ENCODE results near the gene SKIC2. TPM values are rescaled to one million over a fixed set of nuclear protein-coding genes. Genes with fewer than 3 reads are reported as not detected.

Gene SKIC2
- total RNA-seq, 1 donor from 2014 or later, result 35.4 TPM

GRCh38 chr6:31918069-31918720, 40.8 kb upstream of the SKIC2 start:
- no peak overlapping the region for H3K4me3 ChIP-seq
- no peak for DNase-seq (ENCODE audit: extremely low spot score in 2 of 2)
- H3K9me3 ChIP-seq, result no peaks in the 10 kb centered on the region
- no peaks in the 10 kb centered on the region for H3K4me1 ChIP-seq
- no peaks in the 10 kb centered on the region for H3K36me3 ChIP-seq
- intact Hi-C loops (cut with DNase I), result no loop called here
- no peaks in the 10 kb centered on the region for H3K27me3 ChIP-seq
- TF ChIP-seq POLR2A (IDR thresholded peaks at IDR 0.05), result no peak
- no peak for TF ChIP-seq CTCF (IDR thresholded peaks at IDR 0.05)
- TF ChIP-seq POLR2AphosphoS5 (IDR thresholded peaks at IDR 0.05; ENCODE audit: insufficient read depth in 1 of 2, low read depth in 1 of 2), result no peak
- no peak overlapping the region for H3K27ac ChIP-seq

GRCh38 chr6:31919624-31920303, 39.2 kb upstream of the SKIC2 start:
- no peak for TF ChIP-seq POLR2A (IDR thresholded peaks at IDR 0.05)
- no peak for TF ChIP-seq CTCF (IDR thresholded peaks at IDR 0.05)
- no peak for TF ChIP-seq POLR2AphosphoS5 (IDR thresholded peaks at IDR 0.05; ENCODE audit: insufficient read depth in 1 of 2, low read depth in 1 of 2)
- Histone ChIP-seq H3K36me3 (no peaks in the 10 kb centered on the region), H3K4me1 (no peaks in the 10 kb centered on the region), H3K4me3 (no peak overlapping the region), H3K9me3 (no peaks in the 10 kb centered on the region), H3K27me3 (no peaks in the 10 kb centered on the region), H3K27ac (no peak overlapping the region)
- no peak for DNase-seq (ENCODE audit: extremely low spot score in 2 of 2)
- intact Hi-C loops (cut with DNase I), result no loop called here

DNA sequence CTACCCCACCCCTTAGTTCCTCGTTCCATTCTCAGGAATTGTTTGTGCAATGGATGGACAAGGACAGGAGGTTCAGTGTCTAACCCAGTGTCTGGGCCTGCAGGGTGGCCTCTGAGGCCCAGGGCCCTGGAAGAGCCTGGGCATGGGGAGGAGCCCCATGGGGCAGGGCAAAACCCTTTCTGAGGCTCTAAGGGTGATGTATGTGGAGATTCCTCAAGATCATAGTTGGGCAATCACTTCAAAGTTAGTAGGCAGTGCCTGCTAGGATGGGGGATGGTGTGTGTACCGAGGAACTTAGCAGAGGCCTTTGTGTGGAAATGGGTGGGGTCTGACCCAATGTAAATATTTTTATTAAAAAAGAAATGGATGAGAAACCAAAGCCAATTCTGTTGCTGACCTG, 38.2 kb upstream of the SKIC2 start:
- H3K27ac ChIP-seq, result no peak overlapping the region
- H3K9me3 ChIP-seq, result no peaks in the 10 kb centered on the region
- intact Hi-C loops (cut with DNase I), result no loop called here
- DNase-seq (ENCODE audit: extremely low spot score in 2 of 2), result no peak
- H3K4me1 ChIP-seq, result no peaks in the 10 kb centered on the region
- no peaks in the 10 kb centered on the region for H3K36me3 ChIP-seq
- H3K4me3 ChIP-seq, result no peak overlapping the region
- H3K27me3 ChIP-seq, result no peaks in the 10 kb centered on the region
- TF ChIP-seq CTCF (IDR thresholded peaks at IDR 0.05), result no peak
- TF ChIP-seq POLR2A (IDR thresholded peaks at IDR 0.05), result no peak
- no peak for TF ChIP-seq POLR2AphosphoS5 (IDR thresholded peaks at IDR 0.05; ENCODE audit: insufficient read depth in 1 of 2, low read depth in 1 of 2)

- Histone ChIP-seq H3K27me3 (no peaks in the 10 kb centered on the region), H3K27ac (no peak overlapping the region), H3K4me1 (peaks cover under 1% of the 10 kb centered on the region), H3K9me3 (no peaks in the 10 kb centered on the region), H3K4me3 (no peak overlapping the region), H3K36me3 (no peaks in the 10 kb centered on the region)
- TF ChIP-seq CTCF (IDR thresholded peaks at IDR 0.05) (no peak), POLR2A (IDR thresholded peaks at IDR 0.05) (no peak), POLR2AphosphoS5 (IDR thresholded peaks at IDR 0.05; ENCODE audit: insufficient read depth in 1 of 2, low read depth in 1 of 2) (no peak)
- intact Hi-C loops (cut with DNase I), result no loop called here
- no peak for DNase-seq (ENCODE audit: extremely low spot score in 2 of 2)
Observed at GRCh38 chr6:31922942-31923341, 36.0 kb upstream of the SKIC2 start.

DNA sequence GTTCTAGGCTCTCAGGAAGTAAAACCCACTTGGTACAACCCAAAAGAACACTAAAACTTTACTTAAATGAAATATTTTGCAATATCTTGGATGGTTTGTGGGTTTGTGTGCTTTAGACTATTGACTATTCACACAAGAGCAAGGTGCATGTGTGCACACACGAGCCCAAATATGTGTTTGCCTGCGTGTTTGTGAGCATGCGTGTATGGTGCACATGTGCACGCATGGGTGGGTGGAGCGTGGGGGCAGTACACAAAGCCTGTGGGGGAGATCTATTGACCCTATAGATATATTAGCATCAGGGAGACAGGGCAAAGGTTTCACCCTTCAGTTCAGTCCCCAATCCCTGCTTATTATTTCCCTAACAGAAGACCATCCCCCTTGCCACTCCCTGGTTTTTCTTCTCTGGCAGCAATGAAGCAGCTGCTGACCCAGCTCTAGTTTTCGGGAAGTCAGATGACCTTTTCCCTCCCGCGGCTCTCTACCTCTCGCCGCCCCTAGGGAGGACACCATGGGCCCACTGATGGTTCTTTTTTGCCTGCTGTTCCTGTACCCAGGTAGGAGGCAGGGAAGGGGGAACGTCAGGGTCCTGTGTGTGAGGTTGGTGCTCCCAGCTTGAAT, 31.6 kb upstream of the SKIC2 start, which contains the start of gene C2:
C2 (plus strand) TSS at position 476 of the 621 bp plus-strand sequence; CDS start at position 512, 36 bp downstream.
- DNase-seq (ENCODE audit: extremely low spot score in 2 of 2), result no peak
- peak within 1 kb of the TSS; percentile 27 for H3K27ac ChIP-seq
- no peak for TF ChIP-seq POLR2AphosphoS5 (IDR thresholded peaks at IDR 0.05; ENCODE audit: insufficient read depth in 1 of 2, low read depth in 1 of 2)
- no peaks in the 10 kb centered on the region for H3K9me3 ChIP-seq
- H3K4me3 ChIP-seq, result peak within 1 kb of the TSS in 1 of 2 donors; percentile 24
- no peaks in the 10 kb centered on the region for H3K27me3 ChIP-seq
- intact Hi-C loops (cut with DNase I), result no loop called here
- no peaks in the 10 kb centered on the region for H3K36me3 ChIP-seq
- H3K4me1 ChIP-seq, result peaks cover 6% of the 10 kb centered on the region

Measured in vagina (tissue), 2 donors.